HG03565 (cell line): ENCODE results near the gene UQCC5.

Experiments
- ATAC-seq: cut with Tn5 transposase; IDR thresholded peaks from one replicate; pipeline ENCODE4 v1.9.1; 2021; ENCODE audit warnings: mild to moderate bottlenecking, moderate library complexity; ENCODE audit not compliant: unreplicated experiment

Gene UQCC5, protein sequence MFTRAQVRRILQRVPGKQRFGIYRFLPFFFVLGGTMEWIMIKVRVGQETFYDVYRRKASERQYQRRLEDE

DNA sequence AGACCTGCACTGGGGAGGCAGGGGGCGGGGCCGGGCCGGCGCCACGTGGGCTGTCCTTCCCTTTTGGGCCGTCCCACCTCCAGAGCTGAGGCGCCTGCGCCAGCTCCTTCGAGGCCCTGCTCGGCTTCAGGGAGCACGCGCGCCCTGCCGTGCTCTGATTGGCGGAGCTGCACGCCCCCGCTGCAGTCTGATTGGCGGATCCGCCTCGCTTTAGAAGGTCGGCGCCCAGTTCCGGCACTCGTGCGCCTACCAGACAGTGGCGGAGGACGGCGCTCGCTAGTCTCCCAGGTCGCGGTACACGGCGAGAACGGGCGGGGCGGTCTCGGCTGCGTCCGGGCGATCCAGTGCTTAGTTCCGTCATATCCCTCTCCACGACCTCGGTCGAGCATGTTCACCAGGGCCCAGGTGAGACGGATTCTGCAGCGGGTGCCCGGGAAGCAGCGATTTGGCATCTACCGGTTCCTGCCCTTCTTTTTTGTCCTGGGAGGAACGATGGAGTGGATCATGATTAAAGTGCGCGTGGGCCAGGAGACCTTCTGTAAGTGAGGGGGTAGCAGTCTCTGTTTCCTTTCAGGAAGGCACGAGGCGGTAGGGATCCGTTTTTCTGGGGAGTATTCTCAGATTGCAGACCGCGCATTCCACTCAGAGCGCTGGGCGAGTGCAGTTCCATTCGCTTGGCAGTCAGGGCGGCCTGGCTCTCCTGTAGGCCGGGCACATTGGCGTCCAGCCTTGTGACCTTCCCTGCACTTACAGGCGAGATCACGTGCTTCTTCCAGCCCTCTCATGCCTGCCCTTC is at the start of gene UQCC5:
Gene UQCC5, plus strand, starts transcription at position 237 of the 796 bp plus-strand sequence. Its CDS starts 151 bp downstream, at position 388.
- ATAC-seq = peak; percentile 82

DNA sequence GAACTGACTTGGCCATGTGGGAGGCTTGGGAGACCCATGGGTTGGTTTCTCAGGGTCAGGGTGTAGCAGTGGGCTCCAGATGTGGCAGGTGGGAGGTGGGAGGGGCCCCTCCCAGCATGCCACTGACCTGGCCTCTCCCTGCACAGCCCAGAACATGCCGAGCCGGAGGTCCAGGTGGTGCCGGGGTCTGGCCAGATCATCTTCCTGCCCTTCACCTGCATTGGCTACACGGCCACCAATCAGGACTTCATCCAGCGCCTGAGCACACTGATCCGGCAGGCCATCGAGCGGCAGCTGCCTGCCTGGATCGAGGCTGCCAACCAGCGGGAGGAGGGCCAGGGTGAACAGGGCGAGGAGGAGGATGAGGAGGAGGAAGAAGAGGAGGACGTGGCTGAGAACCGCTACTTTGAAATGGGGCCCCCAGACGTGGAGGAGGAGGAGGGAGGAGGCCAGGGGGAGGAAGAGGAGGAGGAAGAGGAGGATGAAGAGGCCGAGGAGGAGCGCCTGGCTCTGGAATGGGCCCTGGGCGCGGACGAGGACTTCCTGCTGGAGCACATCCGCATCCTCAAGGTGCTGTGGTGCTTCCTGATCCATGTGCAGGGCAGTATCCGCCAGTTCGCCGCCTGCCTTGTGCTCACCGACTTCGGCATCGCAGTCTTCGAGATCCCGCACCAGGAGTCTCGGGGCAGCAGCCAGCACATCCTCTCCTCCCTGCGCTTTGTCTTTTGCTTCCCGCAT is 49.2 kb upstream of the UQCC5 start:
- ATAC-seq = no peak

DNA sequence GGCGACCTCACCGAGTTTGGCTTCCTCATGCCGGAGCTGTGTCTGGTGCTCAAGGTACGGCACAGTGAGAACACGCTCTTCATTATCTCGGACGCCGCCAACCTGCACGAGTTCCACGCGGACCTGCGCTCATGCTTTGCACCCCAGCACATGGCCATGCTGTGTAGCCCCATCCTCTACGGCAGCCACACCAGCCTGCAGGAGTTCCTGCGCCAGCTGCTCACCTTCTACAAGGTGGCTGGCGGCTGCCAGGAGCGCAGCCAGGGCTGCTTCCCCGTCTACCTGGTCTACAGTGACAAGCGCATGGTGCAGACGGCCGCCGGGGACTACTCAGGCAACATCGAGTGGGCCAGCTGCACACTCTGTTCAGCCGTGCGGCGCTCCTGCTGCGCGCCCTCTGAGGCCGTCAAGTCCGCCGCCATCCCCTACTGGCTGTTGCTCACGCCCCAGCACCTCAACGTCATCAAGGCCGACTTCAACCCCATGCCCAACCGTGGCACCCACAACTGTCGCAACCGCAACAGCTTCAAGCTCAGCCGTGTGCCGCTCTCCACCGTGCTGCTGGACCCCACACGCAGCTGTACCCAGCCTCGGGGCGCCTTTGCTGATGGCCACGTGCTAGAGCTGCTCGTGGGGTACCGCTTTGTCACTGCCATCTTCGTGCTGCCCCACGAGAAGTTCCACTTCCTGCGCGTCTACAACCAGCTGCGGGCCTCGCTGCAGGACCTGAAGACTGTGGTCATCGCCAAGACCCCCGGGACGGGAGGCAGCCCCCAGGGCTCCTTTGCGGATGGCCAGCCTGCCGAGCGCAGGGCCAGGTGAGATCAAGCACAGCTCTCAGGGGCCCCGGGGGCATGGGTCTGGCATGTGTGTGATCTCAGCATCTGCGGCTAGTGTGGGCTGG is 48.4 kb upstream of the UQCC5 start:
- ATAC-seq = no peak

DNA sequence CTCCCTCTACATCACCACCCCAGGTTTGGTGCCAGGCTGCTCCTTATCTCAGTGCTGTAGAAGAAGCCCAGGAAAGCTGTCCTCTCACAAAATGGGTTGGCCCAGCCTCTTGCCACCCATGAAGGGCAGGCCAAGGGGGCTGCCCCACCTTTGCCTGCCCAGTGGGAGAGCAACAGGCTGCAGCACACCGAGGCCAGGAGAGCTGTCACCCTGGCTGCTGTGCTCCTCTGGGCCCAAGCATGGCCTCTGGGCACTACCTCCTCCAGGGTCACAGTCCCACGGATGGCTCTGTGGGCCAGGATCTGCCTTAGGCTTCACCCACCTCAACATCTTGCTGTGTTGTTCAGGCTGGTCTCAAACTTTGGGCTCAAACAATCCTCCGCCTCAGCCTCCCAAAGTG is 47.7 kb upstream of the UQCC5 start:
- no peak for ATAC-seq

DNA sequence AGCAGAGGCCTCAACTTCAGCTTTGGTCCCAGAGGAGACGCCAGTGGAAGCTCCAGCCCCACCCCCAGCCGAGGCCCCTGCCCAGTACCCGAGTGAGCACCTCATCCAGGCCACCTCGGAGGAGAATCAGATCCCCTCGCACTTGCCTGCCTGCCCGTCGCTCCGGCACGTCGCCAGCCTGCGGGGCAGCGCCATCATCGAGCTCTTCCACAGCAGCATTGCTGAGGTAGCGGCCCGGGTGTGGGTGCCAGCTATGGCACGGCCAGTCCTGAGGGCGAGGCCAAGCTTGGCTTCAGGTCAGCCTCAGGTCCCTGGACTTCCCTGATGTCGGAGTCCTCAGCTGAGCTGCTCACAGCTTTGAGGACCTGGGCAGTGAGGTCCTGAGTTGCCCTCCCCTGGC is 47.0 kb upstream of the UQCC5 start:
- ATAC-seq = no peak

DNA sequence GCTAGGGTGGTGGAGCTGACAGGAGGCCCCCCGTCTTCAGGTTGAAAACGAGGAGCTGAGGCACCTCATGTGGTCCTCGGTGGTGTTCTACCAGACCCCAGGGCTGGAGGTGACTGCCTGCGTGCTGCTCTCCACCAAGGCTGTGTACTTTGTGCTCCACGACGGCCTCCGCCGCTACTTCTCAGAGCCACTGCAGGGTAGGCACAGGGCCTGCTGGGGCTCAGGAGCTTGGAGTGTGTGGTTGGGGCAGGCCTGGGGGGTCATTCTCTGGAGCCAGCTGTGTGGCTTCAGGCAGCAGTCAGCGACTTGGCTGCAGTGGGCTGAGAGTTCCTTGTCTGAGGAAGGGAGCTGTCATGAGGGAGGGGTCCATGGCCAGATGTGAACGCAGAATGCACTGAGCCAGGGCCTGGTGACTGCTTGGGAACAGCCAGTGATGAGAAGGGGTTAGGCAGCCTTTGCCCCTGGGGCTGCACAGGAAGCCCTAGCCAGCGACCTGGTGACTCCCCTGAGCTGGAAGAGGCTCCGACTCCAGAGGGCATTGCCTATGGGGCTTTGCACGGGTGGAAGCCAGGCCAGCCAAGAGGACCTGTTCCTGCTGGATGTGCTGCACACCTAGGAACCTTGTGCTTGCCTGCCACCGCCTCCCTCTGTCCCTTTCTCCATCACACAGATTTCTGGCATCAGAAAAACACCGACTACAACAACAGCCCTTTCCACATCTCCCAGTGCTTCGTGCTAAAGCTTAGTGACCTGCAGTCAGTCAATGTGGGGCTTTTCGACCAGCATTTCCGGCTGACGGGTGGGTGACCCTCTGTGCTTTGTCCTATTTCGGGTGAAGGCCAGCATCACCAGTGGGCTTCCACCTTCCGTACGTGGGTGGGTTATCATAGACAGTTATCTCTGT is 46.1 kb upstream of the UQCC5 start:
- no peak for ATAC-seq

DNA sequence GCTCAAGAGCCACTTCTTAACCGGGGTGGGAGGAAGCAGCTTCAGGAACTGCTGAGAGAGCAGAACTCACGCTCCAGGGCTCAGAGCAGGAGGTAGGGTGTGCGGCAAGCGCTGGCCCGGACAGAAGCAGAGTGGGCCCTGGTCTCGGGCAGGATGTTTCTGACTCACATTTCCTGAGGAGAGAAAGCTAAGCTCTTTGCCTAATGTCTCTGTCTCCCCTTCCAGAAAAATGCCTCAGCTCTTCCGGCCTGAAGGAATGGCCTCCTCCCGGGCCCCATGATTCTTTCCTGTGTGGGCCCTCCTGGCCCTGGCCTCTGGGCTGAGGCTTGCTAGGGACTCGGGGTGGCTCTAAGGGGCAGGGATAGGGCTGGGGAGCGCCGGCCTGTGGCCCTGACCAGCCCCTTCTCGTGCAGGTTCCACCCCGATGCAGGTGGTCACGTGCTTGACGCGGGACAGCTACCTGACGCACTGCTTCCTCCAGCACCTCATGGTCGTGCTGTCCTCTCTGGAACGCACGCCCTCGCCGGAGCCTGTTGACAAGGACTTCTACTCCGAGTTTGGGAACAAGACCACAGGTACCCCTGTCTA is 45.4 kb upstream of the UQCC5 start:
- no peak for ATAC-seq

DNA sequence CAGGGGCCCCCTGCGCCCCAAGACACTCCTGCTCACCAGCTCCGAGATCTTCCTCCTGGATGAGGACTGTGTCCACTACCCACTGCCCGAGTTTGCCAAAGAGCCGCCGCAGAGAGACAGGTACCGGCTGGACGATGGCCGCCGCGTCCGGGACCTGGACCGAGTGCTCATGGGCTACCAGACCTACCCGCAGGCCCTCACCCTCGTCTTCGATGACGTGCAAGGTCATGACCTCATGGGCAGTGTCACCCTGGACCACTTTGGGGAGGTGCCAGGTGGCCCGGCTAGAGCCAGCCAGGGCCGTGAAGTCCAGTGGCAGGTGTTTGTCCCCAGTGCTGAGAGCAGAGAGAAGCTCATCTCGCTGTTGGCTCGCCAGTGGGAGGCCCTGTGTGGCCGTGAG is 44.3 kb upstream of the UQCC5 start:
- ATAC-seq = no peak

DNA sequence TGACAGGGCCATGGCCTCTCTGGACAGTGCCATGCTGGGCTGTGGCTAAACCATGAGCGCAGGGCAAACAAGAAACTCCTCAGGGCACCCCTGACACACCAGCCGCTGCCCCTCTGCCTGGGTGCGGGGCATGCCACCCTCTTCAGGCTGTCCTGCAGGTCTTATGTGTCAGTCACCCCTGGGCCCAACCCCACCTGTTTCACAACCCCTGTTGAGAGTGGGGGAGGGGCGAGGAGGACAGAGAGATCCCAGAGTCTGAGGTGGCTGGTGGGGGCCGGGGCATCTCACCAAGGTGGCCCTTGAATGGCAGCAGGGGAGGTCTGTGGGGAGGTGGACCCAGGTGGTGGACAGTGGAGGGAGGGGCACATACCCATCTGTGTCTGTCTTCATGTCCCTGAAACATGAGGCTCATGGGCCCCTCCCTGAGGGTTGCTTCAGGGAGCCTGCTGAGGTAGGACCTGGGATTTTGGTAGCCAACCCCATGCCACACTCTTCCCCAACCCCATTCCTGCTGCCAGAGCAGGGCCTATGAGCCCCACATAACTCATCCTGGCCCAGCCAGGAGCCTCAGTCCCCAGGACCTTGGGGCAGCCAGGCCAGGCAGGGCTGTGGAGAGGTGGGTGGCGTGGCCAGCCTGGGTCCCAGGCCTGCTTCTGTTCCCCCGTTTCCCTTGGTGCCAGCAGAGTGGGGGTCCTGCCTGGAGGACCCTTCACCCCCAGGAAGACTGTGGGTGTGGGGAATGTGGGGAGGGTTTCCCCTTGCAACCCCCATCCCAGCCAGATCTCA is 43.0 kb upstream of the UQCC5 start:
- no peak for ATAC-seq

DNA sequence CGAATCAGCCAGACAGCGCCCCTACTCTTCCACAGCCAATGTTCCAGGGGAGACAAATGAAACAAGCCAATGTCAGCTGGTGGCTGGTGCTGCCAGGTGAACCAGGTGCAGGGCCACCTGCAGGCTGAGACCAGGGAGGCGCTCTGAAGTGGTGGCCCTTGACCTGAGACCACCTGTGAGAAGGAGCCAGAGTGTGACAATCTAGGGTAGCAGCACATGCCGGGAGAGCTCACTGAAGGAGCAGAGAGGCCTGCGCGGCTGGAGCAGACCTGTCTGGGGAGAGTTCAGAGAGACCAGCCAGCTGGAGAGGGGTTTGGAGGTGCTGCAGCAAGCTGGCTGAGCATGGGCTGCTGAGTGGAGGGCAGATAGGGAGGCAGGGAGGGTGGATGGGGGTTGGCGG is 42.0 kb upstream of the UQCC5 start:
- ATAC-seq = no peak

DNA sequence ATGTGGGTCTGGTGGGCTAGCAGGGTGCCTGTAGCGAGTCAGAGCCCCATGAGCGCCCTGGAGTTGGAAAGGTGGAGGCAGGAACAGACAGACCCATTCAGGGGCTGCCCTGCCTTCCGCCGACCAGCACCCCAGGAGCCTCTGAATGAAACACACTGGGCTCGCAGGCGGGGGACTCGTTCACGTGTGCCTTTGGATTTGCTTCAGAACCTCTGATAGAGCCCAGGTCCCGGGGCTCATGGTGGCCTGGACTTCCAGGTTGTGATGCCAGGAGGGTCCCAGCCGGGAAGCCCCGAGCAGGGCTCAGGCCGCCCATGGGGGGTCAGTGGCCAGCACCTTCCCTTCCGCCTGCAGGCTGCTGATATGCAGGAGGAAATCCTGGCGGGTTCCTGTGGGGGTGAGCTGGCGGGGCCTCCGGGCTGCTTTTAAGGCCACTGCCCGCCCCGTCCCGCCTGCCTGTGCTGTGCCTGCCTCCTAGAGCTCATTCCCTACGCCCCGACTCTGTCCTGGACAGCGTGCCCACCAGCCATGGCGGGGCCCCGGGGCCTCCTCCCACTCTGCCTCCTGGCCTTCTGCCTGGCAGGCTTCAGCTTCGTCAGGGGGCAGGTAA is 41.4 kb upstream of the UQCC5 start, which contains the start of gene STAB1:
Gene STAB1, plus strand, starts transcription at position 453 of the 610 bp plus-strand sequence. Its CDS starts 76 bp downstream, at position 529.
- no peak for ATAC-seq

DNA sequence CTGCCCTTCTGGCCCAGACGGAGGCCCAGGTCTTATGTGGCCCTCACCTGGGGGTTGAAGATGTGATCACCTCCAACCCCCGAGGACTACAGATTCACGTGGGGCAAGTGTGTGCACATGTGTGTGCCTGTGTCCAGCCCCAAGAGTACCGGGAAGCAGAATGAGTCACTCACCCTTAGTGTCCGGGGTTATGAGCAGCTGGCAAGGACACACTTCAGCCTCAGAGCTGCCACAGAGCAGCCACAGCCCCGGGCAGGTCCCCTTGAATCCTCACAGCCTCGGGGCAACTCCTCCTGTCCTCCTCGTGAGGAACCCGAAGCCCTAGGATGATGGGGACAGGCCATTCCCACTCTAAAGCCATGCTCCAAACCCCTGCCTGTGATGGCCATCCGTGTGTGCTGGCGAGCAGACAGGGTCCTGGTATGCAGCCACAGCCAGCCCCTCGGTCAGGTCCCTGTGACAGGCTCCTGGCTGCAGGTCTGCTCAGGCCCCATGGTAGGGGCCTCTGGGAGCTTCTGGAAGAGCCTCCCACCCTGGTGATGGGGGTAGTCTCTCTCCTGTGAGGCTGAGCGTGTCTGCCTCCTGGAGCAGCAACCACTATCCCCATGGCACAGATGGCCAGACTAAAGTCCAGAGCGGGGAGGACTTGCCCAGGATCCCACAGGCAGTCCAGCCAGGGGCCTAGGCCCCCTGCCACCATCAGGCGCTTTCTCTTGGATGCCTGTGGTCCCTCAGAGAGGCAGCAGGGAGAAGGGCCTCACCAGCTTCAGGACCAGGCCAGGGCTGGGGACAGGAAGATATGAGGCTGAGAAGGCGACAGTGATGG is 40.4 kb upstream of the UQCC5 start:
- ATAC-seq = no peak

DNA sequence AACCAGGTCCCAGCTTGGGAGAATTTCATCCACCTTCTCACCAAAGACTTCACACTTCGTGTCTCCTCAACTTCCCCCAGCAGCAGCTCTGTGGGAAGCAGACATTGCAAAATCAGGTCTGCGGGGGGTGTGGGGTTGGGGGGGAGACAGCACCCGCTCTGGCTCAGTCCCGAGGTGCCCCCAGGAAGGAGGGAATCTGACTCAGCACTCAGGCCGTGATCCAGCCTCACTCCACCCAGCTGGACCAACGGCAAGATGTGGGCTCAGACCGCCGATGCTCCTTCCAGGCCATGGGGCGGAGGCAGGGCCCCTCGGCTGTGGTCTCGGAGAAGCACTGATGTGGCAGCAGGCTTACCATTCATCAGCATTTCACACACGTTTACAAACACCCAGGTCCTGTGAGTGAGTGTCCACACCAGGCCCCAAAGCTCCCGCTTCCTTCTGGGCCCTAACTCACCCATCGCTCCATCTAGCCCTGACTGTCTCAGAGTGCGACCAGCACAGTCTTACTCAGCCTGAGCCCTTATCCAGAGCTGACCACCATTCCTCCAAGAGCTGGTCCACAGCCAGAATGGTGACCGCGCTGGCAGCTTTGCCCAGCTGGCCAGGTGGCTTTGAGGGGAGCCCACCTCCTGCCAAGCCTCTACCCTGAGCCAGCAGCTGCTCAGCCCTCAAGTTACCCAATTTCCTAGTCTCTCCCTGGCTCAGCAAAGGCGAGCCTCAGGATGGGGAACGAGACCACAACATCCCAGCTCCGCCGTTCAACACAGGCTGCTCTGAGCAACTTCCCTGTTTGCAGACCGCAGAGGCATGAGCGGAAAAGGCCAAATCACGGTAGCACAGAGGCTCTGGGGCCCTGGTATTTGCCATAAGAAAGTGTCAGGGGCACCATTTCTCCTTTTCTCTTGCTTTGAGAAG is 38.0 kb upstream of the UQCC5 start:
- no peak for ATAC-seq

DNA sequence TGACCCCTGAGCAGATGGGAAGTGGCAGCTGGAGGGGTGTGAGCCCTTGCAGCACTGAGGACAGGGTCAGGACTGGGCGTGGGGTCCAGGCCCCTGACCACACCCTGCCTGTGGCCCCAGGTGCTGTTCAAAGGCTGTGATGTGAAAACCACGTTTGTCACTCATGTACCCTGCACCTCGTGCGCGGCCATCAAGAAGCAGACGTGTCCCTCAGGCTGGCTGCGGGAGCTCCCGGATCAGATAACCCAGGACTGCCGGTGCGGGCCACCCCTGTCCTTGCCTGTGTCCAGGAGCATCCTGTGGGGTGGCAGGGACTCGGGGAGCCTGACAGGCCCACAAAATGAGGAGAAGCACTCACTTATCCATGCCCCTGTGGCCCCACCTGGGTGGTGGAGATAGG is 35.4 kb upstream of the UQCC5 start:
- no peak for ATAC-seq

DNA sequence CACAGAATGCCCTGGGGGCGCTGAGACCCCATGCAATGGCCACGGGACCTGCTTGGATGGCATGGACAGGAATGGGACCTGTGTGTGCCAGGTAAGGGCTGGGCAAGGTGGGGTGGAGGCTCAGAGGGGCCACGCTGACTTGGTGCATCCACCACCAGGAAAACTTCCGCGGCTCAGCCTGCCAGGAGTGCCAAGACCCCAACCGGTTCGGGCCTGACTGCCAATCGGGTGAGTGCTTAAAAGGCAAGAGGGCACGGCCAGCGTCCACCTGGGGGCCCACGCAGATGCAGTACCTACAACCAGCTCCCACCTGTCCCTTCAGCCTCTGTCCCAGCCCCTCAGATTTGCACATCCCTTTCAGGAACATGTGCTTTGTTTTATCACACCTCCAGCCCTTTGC is 34.4 kb upstream of the UQCC5 start:
- no peak for ATAC-seq

DNA sequence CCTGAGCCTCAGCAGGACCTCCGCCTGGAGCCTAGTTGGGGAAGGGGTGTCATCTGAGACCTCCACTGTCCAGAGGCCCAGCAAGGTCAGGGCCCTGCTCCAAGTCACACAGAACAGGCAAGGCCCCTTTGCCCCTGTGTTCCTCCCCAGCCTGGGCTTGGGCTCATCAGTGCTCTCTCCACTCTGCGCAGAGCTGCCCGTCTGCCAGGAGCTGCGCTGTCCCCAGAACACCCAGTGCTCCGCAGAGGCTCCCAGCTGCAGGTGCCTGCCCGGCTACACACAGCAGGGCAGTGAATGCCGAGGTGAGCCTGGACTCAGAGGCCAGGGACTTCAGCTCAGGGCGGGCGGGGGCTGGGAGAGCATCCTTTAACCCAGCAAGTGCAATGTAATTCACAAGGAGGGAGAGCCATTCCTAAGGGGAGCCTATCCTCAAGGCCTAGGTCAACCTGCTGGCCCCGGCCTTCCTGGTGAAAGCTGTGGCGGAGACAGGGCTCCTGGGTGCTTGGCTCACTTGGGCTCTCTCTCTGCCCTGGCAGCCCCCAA is 33.5 kb upstream of the UQCC5 start:
- no peak for ATAC-seq
